Stimulated activated CD8-positive, alpha-beta memory T cell treated with anti-CD3 and anti-CD28 coated beads, Interleukin-12 subunit alpha, Interleukin-12 subunit beta, amount 100 ng/mL, for 1 hour (primary cell): ENCODE data around the gene DIDO1.
A peak's percentile ranks its signal among the peaks of the same experiment; 100 is the strongest.

Source experiments
- DNase-seq: peaks from one replicate; pipeline ENCODE4 v3.0.0-alpha.2; 2020; ENCODE audit warnings: low read depth

The DIDO1 gene

DNA sequence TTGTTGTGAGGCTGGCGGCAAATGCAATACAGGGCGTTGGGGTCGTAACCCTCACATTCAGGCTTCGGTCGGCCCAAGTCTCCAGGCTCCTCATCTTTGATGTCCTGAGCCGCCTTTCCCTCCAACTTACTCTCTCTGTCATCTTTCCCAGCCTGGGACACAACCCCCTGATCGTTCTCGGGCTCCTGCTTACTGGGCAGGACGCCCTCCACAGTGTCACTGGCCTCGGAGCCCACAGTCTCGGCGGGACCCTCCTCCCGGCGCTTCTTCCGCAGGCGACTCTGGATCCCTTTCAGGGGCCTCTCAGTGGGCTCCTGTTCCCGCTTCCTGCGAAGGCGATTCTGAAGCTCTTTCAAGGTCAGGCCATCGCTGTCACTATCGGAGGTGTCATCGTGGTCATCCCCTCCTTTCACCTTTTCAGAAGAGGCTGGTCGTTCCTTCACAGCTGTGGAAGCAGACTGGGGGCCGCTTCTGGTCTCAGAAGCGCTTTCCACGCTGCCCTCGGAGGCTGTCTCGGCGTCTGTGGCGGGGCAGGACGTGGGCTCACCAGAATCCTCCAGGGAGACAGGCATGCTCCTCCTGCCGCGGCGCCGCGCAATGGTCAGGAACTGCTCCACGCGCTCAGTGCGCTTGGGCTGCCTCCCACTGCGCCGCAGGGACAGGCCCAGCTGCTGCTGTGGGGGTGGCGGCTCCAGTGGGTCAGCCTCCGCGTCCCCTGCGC, 15.4 kb downstream of the DIDO1 start:
- DNase-seq: no peak

GRCh38 chr20:62910217-62910766, 16.0 kb downstream of the DIDO1 start:
- no peak for DNase-seq

DNA sequence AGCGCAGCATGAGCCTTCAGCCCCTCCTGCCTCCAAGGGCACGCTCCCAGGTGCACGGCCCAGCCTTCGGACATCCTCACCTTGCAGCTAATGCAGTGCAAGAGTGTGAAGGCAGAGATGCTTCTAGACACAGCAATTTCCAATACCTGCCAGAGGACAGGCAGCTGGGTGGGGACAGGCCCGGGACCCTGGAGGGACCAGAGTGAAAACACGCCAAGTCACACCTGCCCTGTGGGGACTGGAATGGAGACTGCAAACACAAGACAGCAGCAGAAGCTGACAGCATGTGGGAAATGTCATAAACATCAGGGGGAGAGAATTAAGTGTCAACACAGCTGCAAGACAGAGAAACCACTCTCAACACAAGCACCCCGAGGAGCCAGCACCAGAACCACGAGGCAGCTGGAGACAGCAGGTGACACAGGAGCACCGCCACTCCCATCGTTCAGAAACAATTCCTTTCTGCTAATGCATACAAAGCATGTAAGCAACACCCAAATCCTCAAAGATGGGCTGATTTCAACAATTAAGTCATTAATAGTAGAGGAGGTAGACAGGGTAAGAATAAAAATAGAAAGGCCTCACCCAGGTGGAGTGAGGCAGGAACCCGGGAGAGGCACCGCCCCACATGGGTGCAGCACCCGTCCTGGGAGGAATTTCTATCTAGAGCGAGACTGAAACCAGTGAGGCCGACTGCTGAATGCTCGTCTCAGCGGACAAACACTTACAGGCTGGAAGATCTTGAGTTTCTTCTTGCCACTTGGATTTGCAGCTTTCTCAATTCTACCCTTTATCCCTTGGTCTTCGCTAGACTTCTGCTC, 17.1 kb downstream of the DIDO1 start:
- DNase-seq: no peak

GRCh38 chr20:62907384-62908317, 18.7 kb downstream of the DIDO1 start:
- DNase-seq: no peak

GRCh38 chr20:62906647-62907375, 19.5 kb downstream of the DIDO1 start:
- DNase-seq: no peak

- DNase-seq: no peak
These were observed 20.1 kb downstream of the DIDO1 start for GRCh38 chr20:62906209-62906608.

GRCh38 chr20:62905536-62906117, 20.7 kb downstream of the DIDO1 start:
- DNase-seq: no peak

- no peak for DNase-seq
These were observed 23.2 kb downstream of the DIDO1 start for GRCh38 chr20:62902926-62903615.

DNA sequence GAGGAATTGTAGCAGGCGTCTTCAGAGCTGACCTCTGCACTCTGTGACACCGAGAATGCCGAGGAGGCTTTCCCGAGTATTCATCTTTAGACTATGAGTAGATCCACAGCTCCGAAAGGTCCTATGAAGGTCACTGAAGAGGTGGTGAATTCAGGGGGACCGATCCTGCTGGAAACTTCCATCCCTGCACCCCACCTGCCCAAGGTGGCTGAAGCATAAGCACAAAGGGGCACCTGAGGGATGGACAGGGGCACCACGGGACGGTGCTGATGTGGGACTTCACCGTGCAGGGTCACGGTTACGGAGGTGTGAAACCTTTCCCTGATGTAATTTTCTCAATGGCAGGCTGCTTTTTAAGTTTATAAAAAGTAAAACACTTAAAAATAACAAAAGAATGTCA, 24.4 kb downstream of the DIDO1 start:
- DNase-seq: no peak

DNA sequence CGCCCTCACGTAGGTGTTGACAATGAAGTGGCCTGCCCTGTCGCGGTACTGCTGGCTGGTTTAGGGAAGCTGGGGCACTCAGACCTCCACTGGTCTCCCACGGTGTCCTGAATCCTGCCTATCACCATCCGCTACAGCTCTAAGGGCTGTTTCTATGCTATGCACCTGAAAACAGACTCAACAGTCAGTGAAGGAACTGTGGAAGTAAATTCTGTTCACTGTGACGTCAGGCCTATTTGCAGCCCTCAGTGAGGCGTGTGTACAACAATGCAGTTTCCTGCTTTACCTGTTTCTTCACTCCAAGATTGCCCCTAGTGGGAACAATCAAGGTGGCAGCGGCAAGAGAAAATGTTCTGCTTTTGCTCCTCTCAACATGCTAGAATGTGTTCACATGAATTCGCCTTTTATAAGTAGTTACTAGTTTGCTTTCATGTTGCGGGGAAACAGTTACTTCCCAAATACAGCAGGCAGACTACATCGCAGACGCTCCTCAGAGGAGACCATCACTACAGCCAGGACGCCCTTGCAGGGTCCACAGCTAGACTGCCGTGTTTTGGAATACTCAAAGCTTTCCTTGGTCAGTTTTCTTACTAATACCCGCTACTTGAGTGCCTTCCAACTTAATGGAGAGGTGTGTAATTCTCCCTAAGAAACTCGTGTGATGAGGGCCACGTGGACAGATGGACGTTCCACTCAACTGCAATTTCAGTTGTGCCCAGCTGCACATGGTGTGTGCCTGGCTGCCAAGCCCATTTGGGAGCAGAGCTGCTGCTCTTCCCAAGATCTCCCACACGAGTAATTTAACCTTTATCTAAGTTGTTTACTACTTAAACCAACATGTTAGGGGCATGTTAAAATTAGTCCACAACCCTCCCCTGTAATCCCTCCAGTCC, 25.4 kb downstream of the DIDO1 start:
- DNase-seq: no peak

- peak; percentile 53 for DNase-seq
These were observed 26.1 kb downstream of the DIDO1 start for GRCh38 chr20:62900052-62900691.

- DNase-seq: no peak
These were observed 26.7 kb downstream of the DIDO1 start for GRCh38 chr20:62899633-62900051.

DNA sequence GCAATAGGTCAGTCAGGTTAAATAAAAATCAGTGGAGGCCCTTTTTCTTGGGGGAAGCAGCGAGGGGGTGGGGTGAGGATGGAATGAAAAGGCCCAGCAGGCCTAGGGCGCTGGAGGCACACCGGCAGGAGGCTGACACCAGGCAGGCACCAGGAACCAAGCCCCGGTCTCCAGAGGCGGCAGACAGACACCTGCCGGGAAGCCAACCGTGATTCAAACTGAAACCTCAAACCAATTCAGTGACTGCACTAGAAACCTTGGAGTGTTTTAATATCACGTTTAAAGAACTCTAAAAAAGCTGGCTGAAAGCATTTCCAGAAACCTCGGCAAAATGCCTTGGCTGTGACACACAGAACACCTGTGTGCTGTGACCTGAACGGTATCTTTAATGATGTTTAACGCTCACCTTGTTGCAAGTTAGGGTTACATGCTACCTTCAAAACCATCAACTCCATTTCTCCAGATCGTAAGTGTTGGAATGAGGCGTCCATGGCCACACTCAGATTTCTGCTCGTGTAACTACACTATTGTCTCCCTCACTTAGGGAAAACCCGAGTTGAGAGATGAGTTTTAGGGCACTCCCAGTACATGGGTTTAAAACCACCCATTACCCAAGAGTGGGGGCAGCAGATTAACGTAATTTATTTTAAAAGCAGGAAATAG, 27.2 kb downstream of the DIDO1 start:
- no peak for DNase-seq

DNA sequence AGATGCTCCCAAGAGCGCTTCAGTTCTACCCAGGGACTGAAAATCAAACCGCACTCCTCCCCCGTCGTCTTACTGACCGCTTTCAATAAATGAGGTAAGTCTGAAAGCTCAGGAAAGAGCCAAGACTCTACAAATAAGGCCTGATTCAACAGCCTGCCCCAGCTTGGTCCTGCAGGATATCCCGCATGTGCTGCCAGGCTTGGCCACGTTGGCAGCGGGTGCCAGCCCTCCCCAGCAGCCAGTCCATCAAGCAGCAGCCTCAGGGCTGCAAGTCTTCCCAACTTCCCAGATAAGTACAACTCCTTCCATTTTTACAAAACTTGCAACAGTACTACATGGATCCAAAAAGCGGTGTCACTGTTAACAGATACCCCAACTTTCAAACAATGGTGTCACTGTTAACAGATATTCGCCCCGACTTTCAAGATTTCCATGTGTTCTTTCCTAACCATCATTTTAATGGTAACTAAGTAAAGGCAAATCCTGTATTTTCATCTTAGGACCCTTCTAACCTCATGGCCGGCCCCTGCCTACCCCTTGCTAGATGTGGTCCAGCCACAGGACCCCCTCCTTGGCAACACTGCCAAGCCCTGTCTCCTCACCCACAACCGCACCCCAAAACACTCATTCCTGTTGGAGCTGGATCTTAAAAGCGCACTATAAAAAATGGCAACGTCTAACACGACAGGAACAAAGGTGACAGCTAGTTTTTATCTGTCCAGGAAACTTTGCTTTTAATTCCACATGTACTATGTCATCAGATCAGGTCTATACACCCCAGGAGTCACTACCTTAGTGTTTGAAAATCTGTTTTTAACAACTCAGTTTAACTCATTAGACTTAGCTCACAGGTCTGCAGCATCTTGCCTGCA, 28.0 kb downstream of the DIDO1 start:
- DNase-seq: no peak

DNA sequence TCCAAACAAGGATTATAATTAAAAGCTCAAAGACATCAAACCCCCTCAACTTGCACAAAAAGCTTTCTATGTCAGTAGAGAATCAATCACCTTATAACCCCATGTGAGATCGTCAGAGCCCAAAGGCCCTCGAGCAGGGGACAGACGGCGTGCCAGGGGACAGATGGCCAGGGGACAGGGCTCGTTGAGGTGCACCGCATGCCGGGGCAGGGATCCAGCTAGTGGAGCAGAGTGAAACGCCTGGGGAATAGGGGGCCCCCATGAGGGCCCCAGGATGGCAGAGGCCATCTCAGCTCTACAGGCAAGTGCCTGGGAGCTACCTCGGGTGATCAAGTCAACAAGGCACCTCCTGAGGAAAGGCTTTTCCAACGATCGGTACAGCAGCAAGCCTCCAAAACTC, 28.6 kb downstream of the DIDO1 start:
- no peak for DNase-seq

GRCh38 chr20:62896526-62896925, 29.8 kb downstream of the DIDO1 start:
- no peak for DNase-seq

DNA sequence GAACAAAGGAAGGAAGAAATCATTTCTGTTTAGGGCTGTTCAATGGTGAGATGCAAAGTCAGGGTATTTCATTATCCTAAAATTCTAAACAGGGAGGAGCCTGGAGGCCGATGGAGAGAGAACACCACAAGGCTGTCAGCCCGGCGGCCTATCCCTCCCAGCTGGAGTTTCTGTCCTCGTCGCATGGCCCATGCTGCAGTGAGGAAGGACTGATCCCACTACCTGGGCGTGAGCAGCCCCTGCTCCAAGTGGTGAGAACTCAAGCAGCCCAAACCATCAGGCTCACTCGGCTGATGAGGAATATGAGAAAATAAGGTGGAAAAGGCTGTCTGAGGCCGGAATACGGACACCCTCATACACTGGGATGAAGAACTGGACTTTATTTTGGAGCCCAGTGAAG, 30.8 kb downstream of the DIDO1 start:
- DNase-seq: no peak
